ENCODE results near the gene RNF115.

DNA sequence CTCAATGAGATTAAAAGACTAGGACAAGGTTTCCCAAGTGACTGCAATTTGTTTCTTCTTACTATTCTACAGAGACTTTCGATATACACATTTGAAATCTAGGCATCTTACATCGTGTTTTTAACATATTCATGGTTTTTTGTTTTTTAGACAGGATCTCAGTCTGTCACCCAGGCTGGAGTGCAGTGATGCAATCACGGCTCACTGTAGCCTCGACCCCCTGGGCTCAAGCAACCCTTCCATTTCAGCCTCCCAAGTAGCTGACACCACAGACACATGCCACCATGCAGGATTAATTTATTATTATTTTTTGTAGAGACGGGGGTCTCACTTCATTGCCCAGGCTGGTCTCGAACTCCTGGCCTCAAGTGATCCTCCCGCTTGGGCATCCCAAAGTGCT lies 118.3 kb downstream of the RNF115 start:
- TF ChIP-seq, protein P1, sequence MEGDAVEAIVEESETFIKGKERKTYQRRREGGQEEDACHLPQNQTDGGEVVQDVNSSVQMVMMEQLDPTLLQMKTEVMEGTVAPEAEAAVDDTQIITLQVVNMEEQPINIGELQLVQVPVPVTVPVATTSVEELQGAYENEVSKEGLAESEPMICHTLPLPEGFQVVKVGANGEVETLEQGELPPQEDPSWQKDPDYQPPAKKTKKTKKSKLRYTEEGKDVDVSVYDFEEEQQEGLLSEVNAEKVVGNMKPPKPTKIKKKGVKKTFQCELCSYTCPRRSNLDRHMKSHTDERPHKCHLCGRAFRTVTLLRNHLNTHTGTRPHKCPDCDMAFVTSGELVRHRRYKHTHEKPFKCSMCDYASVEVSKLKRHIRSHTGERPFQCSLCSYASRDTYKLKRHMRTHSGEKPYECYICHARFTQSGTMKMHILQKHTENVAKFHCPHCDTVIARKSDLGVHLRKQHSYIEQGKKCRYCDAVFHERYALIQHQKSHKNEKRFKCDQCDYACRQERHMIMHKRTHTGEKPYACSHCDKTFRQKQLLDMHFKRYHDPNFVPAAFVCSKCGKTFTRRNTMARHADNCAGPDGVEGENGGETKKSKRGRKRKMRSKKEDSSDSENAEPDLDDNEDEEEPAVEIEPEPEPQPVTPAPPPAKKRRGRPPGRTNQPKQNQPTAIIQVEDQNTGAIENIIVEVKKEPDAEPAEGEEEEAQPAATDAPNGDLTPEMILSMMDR (IDR thresholded peaks at IDR 0.05; ENCODE audit: insufficient read depth, low read depth, low read length), result no peak
- no peak for TF ChIP-seq EZH2 (IDR thresholded peaks at IDR 0.05; ENCODE audit: insufficient read depth, low read length)

Measured in astrocyte (in vitro differentiated cells and primary cell).